ENCODE data around the gene LONP2. TPM values are rescaled to one million over a fixed set of nuclear protein-coding genes. Genes with fewer than 3 reads are reported as not detected.
A peak's percentile ranks its signal among the peaks of the same experiment; 100 is the strongest.

Gene LONP2
- total and polyA plus RNA-seq, 2 of the 13 experiments (the other 11 are each of a cell fraction or from before 2014, with no cell fraction given), result 39.2 to 63.3 TPM

- TF ChIP-seq KLF11 (CRISPR knock-in tag; IDR thresholded peaks at IDR 0.05) (no peak), MAZ (IDR thresholded peaks at IDR 0.05; ENCODE audit: borderline replicate concordance, low read depth, low read length) (no peak), MAZ (CRISPR knock-in tag; IDR thresholded peaks at IDR 0.05; ENCODE audit: low read depth) (peak; percentile 28; the same call in 1 of the 2 replicates), ATF7 (IDR thresholded peaks at IDR 0.05) (no peak), ATF7 (CRISPR knock-in tag; IDR thresholded peaks at IDR 0.05) (no peak), ZFAT (CRISPR knock-in tag; conservative IDR thresholded peaks at IDR 0.05) (no peak), PAWR (CRISPR knock-in tag; IDR thresholded peaks at IDR 0.05; ENCODE audit: borderline replicate concordance) (no peak), ZNF749 (CRISPR knock-in tag; IDR thresholded peaks at IDR 0.05; ENCODE audit: borderline replicate concordance) (no peak), KLF12 (CRISPR knock-in tag; IDR thresholded peaks at IDR 0.05; ENCODE audit: borderline replicate concordance) (no peak), CBFB (CRISPR knock-in tag; IDR thresholded peaks at IDR 0.05) (no peak), HNRNPH1 (optimal IDR thresholded peaks at IDR 0.05; ENCODE audit: low read depth, low read length) (no peak), NR2F6 (IDR thresholded peaks at IDR 0.05) (peak; percentile 73), NR2F6 (CRISPR knock-in tag; IDR thresholded peaks at IDR 0.05) (peak; percentile 68), PRDM4 (CRISPR knock-in tag; IDR thresholded peaks at IDR 0.05; ENCODE audit: borderline replicate concordance) (no peak), U2AF1 (optimal IDR thresholded peaks at IDR 0.05; ENCODE audit: low read depth, low read length) (no peak), REPIN1 (CRISPR knock-in tag; IDR thresholded peaks at IDR 0.05; ENCODE audit: borderline replicate concordance, low read depth) (peak; percentile 72; the same call in 1 of the 2 replicates), ZBTB20 (CRISPR knock-in tag; IDR thresholded peaks at IDR 0.05; ENCODE audit: borderline replicate concordance, low read depth) (no peak), JARID2 (CRISPR knock-in tag; IDR thresholded peaks at IDR 0.05; ENCODE audit: insufficient replicate concordance) (no peak), ARHGAP35 (CRISPR knock-in tag; IDR thresholded peaks at IDR 0.05; ENCODE audit: borderline replicate concordance) (no peak), NFE2L1 (CRISPR knock-in tag; IDR thresholded peaks at IDR 0.05; ENCODE audit: borderline replicate concordance) (no peak), KLF13 (CRISPR knock-in tag; IDR thresholded peaks at IDR 0.05) (no peak), FOXJ3 (CRISPR knock-in tag; IDR thresholded peaks at IDR 0.05; ENCODE audit: borderline replicate concordance) (0 out of 2 replicates have a peak, but pooled peaks have one; percentile 42), NFKBIZ (CRISPR knock-in tag; IDR thresholded peaks at IDR 0.05) (0 out of 2 replicates have a peak, but pooled peaks have one; percentile 68), TGIF2 (CRISPR knock-in tag; IDR thresholded peaks at IDR 0.05) (no peak; the same call in 1 of the 2 replicates), DMAP1 (CRISPR knock-in tag; IDR thresholded peaks at IDR 0.05) (peak; percentile 45; the same call in 1 of the 2 replicates), PAXIP1 (CRISPR knock-in tag; conservative IDR thresholded peaks at IDR 0.05) (peak; percentile 72), ZMYM2 (CRISPR knock-in tag; IDR thresholded peaks at IDR 0.05) (peak; percentile 64; the same call in 1 of the 2 replicates), EZH2 (conservative IDR thresholded peaks at IDR 0.05; ENCODE audit: low read depth, low read length) (no peak)
These were observed 8.5 kb upstream of the LONP2 start (continued) for GRCh38 chr16:48235556-48236136.
